ENCODE measurements around the gene RRP1.

The RRP1 gene

DNA sequence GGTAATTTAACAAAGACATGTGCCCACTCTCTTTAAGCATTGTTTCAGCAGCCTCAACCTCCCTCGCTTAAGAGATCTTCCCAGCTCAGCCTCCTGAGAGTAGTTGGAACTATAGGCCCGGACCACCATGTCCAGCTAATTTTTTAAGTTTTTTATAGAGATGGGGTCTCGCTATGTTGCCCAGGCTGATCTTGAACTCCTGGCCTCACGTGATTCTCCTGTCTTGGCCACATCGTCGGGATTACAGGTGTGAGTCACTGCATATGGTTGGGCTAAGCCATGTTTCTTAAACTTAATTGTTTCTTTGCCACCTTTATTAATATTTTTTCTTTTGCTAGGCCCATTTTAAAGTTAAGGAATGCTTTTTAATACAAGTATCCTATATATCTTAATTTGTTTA, 57.1 kb downstream of the RRP1 start:
- no peak for DNase-seq

DNA sequence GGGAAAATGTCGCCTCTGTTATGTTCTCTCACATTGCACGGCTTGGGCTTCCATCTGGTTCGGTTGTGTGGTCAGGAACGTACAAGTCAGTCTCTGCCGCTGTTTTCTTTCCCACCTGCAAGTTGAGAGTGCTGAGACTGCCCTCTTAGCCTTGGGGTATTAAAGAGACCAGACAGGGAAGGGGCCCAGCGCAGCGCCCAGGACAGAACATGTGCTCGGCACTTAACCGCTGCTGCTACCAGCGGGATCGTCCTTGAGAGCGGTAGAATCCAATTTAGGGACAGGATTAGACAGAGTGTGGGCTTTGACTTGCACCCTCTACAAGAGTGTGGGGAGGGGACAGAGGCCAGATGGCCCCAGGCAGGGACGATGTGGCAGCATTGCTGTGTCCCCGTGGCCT, 57.9 kb downstream of the RRP1 start:
- no peak for DNase-seq

DNA sequence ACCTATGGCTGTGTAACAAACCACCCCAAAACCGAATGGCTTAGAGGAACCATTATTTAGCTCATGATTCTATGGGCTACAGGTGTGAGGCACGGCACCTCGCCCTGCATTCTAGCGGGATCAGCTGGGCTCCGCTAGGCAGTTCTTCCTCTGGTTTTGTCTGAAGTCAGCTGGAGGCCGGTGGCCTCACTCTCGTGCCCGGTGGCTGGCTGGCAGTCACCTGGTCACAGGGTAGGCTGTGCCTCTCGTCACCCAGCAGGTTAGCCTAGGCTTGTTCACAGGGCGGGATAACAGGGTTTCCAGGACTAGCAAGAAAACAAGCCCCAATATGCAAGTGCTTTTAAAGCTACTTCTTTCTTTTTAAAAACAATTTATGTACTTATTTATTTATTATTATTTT, 59.4 kb downstream of the RRP1 start:
- DNase-seq = no peak

DNA sequence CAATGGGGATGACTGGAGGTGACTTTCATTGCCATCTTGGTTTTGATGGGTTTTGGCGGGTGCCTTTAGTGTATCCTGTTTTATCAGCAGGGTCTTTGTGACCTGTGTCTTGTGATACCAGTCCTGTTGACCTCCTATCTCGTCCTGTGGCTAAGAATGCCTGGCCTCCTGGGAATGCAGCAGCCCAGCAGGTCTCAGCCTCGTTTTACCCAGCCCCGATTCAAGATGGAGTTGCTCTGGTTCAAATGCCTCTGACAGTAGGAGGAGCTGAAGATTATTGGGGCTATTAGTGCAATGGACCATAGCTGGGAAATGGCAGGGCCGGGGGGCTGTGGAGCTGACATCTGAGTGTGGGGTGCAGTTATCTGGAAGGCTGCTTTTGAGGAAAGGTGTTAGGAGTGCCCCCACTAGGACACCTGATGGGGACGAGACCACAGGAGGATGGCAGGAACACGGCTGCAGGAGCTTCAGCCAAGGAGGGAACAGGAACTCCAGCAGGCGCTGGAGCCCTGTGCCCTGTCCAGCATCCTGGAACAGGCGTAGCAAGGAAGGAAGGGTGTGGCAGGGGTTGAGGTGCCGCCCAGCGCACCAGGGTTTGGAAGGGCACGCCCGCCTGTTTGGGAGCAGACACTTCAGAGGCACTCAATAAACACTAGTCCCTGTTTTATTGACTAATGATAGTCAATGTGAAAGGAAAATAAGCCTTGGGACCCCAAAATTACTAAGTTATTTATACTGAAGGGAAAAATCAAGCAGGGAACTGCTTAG, 60.3 kb downstream of the RRP1 start:
- DNase-seq = no peak

DNA sequence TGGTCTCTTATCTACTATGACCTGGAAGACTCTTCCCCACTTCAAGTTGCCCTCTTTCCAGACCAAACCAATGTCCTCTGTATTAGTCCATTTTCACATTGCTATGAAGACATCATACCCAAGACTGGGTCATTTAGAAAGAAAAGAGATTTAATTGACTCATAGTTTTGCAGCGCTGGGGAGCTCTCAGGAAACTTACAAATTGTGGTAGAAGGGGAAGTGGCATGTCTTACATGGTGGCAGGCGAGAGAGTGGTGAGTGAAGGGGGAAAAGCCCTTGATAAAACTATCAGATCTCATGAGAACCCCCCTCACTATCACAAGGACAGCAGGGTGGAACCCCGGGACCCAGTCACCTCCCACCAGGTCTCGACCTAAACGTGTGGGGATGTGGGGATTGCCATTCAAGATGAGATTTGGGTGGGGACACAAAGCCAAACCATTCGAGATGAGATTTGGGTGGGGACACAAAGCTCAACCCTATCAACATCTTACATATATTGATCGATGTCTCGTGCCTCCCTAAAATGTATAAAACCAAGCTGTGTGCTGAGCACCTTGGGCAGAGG, 61.4 kb downstream of the RRP1 start:
- DNase-seq = no peak

DNA sequence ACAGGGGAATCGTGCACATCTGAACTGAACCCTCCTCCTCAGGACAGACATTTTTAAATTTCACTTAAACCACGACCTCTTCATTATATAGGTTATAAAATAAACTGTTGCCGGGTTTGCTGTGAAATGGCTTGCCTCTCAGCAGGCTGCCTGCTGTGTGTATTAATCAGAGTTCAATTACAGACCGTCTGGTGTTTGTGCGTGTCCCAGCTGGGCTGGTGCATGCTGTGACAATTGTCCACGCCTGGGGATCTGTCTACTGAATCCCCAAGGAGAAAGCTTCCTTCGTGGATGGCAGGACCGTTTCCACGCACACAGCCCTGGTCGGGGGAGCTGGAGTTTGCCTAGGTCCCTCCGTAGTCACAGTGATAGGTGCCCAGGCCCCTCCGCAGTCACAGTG, 62.2 kb downstream of the RRP1 start:
- no peak for DNase-seq

DNA sequence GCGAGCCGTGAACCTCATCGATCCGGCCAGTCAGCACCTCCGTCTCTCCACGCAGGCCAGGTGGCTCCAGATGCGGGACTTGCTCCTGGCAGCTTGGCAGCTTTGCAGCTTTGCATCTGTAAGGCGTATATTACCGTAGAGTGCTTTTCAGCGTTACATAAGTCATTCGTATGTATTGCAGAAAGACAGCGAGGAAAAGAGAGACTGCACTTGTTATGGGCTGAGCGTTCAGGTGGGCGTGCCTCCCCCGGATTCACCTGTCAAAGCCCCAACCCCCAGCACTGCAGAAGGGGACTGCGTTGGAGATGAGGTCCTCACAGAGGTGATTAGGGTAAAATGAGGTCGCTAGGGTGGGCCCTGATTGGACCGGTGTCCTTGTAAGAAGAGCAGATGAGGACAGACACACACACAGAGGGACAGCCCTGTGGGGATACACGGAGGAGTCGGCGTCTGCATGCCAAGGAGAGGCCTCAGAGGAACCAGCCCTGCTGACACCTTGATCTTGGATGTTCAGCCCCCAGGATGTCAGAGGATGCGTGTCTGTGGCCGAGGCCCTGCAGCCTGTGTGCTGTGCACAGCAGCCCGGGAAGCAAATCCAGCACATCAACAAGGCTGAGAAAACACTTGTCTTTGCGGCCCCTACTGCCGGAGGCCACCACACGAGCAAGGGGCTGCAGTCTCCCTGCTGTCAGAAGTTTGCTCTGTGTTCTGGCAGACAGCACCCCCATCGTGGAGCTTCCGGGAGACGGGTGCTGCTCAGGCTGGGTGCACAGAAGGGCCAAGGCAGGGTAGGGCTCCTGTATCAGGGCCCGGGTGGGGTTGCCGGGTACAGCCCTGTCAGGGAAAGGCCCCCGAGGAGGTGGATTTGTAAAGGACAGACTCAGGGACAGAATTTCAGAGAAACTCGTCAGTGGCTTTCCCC, 64.7 kb downstream of the RRP1 start:
- no peak for DNase-seq
